ENCODE measurements around the gene ASGR1. TPM values are rescaled to one million over a fixed set of nuclear protein-coding genes. Genes with fewer than 3 reads are reported as not detected.

Gene ASGR1
- total and polyA plus RNA-seq, 2 of the 4 experiments (the other 2 are of a cell fraction) = 1.3 to 3.8 TPM

GRCh38 chr17:7174603-7175326, 4.4 kb downstream of the ASGR1 start:
- no peak overlapping the region for H3K18ac ChIP-seq (ENCODE audit: low read depth, low read length)
- H2AK5ac ChIP-seq (ENCODE audit: low read depth, low read length) = peak overlapping the region; percentile 33; the same call in 1 of the 2 replicates
- H3K56ac ChIP-seq (ENCODE audit: extremely low read depth, insufficient read depth, low read length) = no peak overlapping the region
- H3K4me3 ChIP-seq (ENCODE audit: insufficient read depth, low read depth, low read length) = no peak overlapping the region
- no peak overlapping the region for H2BK20ac ChIP-seq (ENCODE audit: low read depth, low read length)
- POLR2A ChIA-PET (ENCODE audit: unreplicated experiment) = no interaction called here
- no peak overlapping the region for H3K27ac ChIP-seq (ENCODE audit: insufficient read depth, low read length)
- dilution Hi-C loops (cut with HindIII; ENCODE audit: low sequenced_read_pairs, unreplicated experiment) (no loop called here), in situ Hi-C loops (cut with MboI; ENCODE audit: low sequenced_read_pairs) (no loop called here), intact Hi-C loops (cut with micrococcal nuclease) (no loop called here)
- H3K79me1 ChIP-seq (ENCODE audit: low read depth in 1 of 2, low read length in 2 of 2) = no peaks in the 10 kb centered on the region
- H4K5ac ChIP-seq (ENCODE audit: low read depth, low read length) = no peak overlapping the region
- no peak for DNase-seq
- no peak overlapping the region for H3K14ac ChIP-seq (replicated peaks; ENCODE audit: low read depth, low read length)
- H2AK9ac ChIP-seq (replicated peaks; ENCODE audit: low read depth, low read length, poor library complexity) = peak overlapping the region; percentile 65
- no peaks in the 10 kb centered on the region for H3K36me3 ChIP-seq (ENCODE audit: control insufficient read depth, insufficient read depth, low read length)
- H2BK15ac ChIP-seq (ENCODE audit: low read depth, low read length) = no peak overlapping the region
- no peaks in the 10 kb centered on the region for H3K27me3 ChIP-seq (ENCODE audit: control insufficient read depth, insufficient read depth, low read length)
- H4K20me1 ChIP-seq (ENCODE audit: insufficient read depth, low read length) = peaks cover 3% of the 10 kb centered on the region; the same call in 1 of the 2 replicates
- no peak for ATAC-seq (ENCODE audit: low read depth)
- H2AFZ ChIP-seq (replicated peaks; ENCODE audit: low read length, poor library complexity) = no peak overlapping the region
- no peak for TF ChIP-seq BHLHE40 (IDR thresholded peaks at IDR 0.05; ENCODE audit: low read depth, low read length)
- no peak for TF ChIP-seq MXI1 (IDR thresholded peaks at IDR 0.05; ENCODE audit: borderline replicate concordance, low read depth, low read length)
- no peak for TF ChIP-seq CTCF (conservative IDR thresholded peaks at IDR 0.05; ENCODE audit: low read depth, low read length)
- TF ChIP-seq CHD1 (IDR thresholded peaks at IDR 0.05; ENCODE audit: low read depth, low read length) = no peak
- no peak for TF ChIP-seq SMC3 (IDR thresholded peaks at IDR 0.05; ENCODE audit: low read depth, low read length)
- no peak for TF ChIP-seq MAFK (IDR thresholded peaks at IDR 0.05; ENCODE audit: low read depth, low read length)
- no peak for TF ChIP-seq FOS (IDR thresholded peaks at IDR 0.05; ENCODE audit: low read depth, low read length)
- TF ChIP-seq, protein P1, sequence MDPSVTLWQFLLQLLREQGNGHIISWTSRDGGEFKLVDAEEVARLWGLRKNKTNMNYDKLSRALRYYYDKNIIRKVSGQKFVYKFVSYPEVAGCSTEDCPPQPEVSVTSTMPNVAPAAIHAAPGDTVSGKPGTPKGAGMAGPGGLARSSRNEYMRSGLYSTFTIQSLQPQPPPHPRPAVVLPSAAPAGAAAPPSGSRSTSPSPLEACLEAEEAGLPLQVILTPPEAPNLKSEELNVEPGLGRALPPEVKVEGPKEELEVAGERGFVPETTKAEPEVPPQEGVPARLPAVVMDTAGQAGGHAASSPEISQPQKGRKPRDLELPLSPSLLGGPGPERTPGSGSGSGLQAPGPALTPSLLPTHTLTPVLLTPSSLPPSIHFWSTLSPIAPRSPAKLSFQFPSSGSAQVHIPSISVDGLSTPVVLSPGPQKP (IDR thresholded peaks at IDR 0.05; ENCODE audit: borderline replicate concordance, low read depth, low read length) = no peak
- TF ChIP-seq RCOR1 (IDR thresholded peaks at IDR 0.05; ENCODE audit: insufficient replicate concordance, low read length) = no peak
- TF ChIP-seq, protein P2, sequence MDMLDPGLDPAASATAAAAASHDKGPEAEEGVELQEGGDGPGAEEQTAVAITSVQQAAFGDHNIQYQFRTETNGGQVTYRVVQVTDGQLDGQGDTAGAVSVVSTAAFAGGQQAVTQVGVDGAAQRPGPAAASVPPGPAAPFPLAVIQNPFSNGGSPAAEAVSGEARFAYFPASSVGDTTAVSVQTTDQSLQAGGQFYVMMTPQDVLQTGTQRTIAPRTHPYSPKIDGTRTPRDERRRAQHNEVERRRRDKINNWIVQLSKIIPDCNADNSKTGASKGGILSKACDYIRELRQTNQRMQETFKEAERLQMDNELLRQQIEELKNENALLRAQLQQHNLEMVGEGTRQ (IDR thresholded peaks at IDR 0.05; ENCODE audit: low read depth, low read length) = no peak
- no peak for TF ChIP-seq POLR2A (IDR thresholded peaks at IDR 0.05; ENCODE audit: low read depth, low read length)
- TF ChIP-seq RFX5 (IDR thresholded peaks at IDR 0.05; ENCODE audit: low read depth, low read length) = no peak
- no peak for TF ChIP-seq MAZ (IDR thresholded peaks at IDR 0.05; ENCODE audit: borderline replicate concordance, low read depth, low read length)
- TF ChIP-seq CEBPB (IDR thresholded peaks at IDR 0.05; ENCODE audit: low read depth, low read length) = no peak
- TF ChIP-seq RAD21 (IDR thresholded peaks at IDR 0.05; ENCODE audit: low read length) = no peak
- TF ChIP-seq NFE2L2 (IDR thresholded peaks at IDR 0.05; ENCODE audit: low read depth, low read length) = no peak
- CTCF ChIA-PET = no interaction called here
- H4K8ac ChIP-seq (ENCODE audit: low read depth in 2 of 2, low read length in 2 of 2) = no peak overlapping the region
- BruUV-seq (replicated peaks) = no TSS peak
- H3K4me1 ChIP-seq (ENCODE audit: control insufficient read depth, insufficient read depth, low read length) = peaks cover 2% of the 10 kb centered on the region; the same call in 1 of the 2 replicates
- H3K9ac ChIP-seq (ENCODE audit: low read depth, low read length) = no peak overlapping the region
- WGBS, 2 experiments (ENCODE audit: extremely low coverage in 2 of 2, insufficient read length in 1 of 2) = 90 to 100% methylated on average over 3 to 6 of the region's 7 CpGs
- peak overlapping the region; percentile 83 for H2BK5ac ChIP-seq (ENCODE audit: low read depth, low read length, poor library complexity, severe bottlenecking)
- no peak overlapping the region for H4K91ac ChIP-seq (ENCODE audit: insufficient read depth, low read depth, low read length)
- no peak overlapping the region for H3K4ac ChIP-seq (ENCODE audit: low read depth, low read length)
- no peak overlapping the region for H3K4me2 ChIP-seq (ENCODE audit: low read depth, low read length)
- no peak overlapping the region for H2BK120ac ChIP-seq (ENCODE audit: low read depth, low read length)
- H3K23ac ChIP-seq (ENCODE audit: low read depth, low read length) = peak overlapping the region; percentile 51; the same call in 1 of the 2 replicates
- no peaks in the 10 kb centered on the region; the same call in 1 of the 2 replicates for H3K9me3 ChIP-seq (ENCODE audit: control insufficient read depth, insufficient read depth, low read length)
- H3K9me1 ChIP-seq (ENCODE audit: insufficient read depth, low read length) = peaks cover 13% of the 10 kb centered on the region; the same call in 1 of the 2 replicates
